HEK293 (cell line): ENCODE data around the gene OLFM1.

Experiments
- CTCF ChIA-PET: fragments of 350-600 bp; formaldehyde crosslinking; extraction: SDS; loops from one replicate; lab custom pipeline; 2021; ENCODE audit warnings: antibody characterized with exemption; lab: Yijun Ruan, JAX
- POLR2A ChIA-PET: fragments of 300-600 bp; formaldehyde crosslinking; extraction: SDS; loops from one replicate; lab custom pipeline; 2020; ENCODE audit warnings: antibody characterized with exemption, inconsistent platforms; lab: Yijun Ruan, JAX
- H3K27ac ChIP-seq: fragments of 200-500 bp; sonication (Bioruptor generic); 2 replicates; pipeline ENCODE4 v1.5.1; 2014; ENCODE audit warnings: low read depth, low read length, control low read depth, inconsistent platforms; ENCODE audit errors: extremely low read depth
- H3K36me3 ChIP-seq, 2 experiments: fragments of 200-500 bp in 1 of 2; sonication (Bioruptor generic) in 1 of 2; 1 replicate in 1 of 2; 2 replicates in 1 of 2; pipeline ENCODE4 v1.5.1; 2014 to 2017; ENCODE audit warnings: inconsistent platforms in 2 of 2, low read length in 2 of 2; ENCODE audit not compliant: control insufficient read depth in 2 of 2, insufficient read depth in 1 of 2
- H3K4me1 ChIP-seq: fragments of 200-500 bp; sonication (Bioruptor generic); 2 replicates; pipeline ENCODE4 v1.5.1; 2014; ENCODE audit warnings: mild to moderate bottlenecking, low read length, inconsistent platforms; ENCODE audit not compliant: control insufficient read depth, insufficient read depth
- H3K4me3 ChIP-seq: 2 replicates; pipeline ENCODE4 v1.5.1; 2011; ENCODE audit warnings: low read depth, mild to moderate bottlenecking, control low read depth, low read length, moderate library complexity
- H3K9me3 ChIP-seq: fragments of 200-500 bp; sonication (Bioruptor generic); 2 replicates; pipeline ENCODE4 v1.5.1; 2014; ENCODE audit warnings: low read depth, low read length, inconsistent platforms; ENCODE audit not compliant: control insufficient read depth, insufficient read depth
- BCL11B ChIP-seq: fragments of 450-650 bp; formaldehyde crosslinking; IDR thresholded peaks from 2 replicates; pipeline ENCODE4 v1.5.1; 2016; ENCODE audit warnings: low read depth, missing biosample characterization, missing genetic modification characterization
- CTCF ChIP-seq: fragments of 450-650 bp; formaldehyde crosslinking; IDR thresholded peaks from 2 replicates; pipeline ENCODE4 v1.5.1; 2016; ENCODE audit warnings: missing biosample characterization, missing genetic modification characterization
- HOXA7 ChIP-seq: sonication (generic); formaldehyde crosslinking; IDR thresholded peaks from 2 replicates; pipeline ENCODE4 v1.8.1; 2022; ENCODE audit warnings: missing genetic modification reagents, borderline replicate concordance
- KLF8 ChIP-seq: fragments of 450-650 bp; formaldehyde crosslinking; IDR thresholded peaks from 2 replicates; pipeline ENCODE4 v1.5.1; 2016; ENCODE audit warnings: missing biosample characterization, missing genetic modification characterization
- OVOL3 ChIP-seq: fragments of 450-650 bp; formaldehyde crosslinking; IDR thresholded peaks from 2 replicates; pipeline ENCODE4 v1.5.1; 2016; ENCODE audit warnings: missing biosample characterization, missing genetic modification characterization
- PRDM1 ChIP-seq: fragments of 450-650 bp; formaldehyde crosslinking; IDR thresholded peaks from 2 replicates; pipeline ENCODE4; 2016; ENCODE audit warnings: missing biosample characterization, missing genetic modification characterization
- PRDM10 ChIP-seq: fragments of 450-650 bp; formaldehyde crosslinking; IDR thresholded peaks from 2 replicates; pipeline ENCODE4 v1.5.1; 2016; ENCODE audit warnings: missing biosample characterization, missing genetic modification characterization
- SETDB1 ChIP-seq: IDR thresholded peaks from one replicate; pipeline ENCODE4 v1.6.1; 2017; ENCODE audit warnings: mild to moderate bottlenecking, low read length, moderate library complexity, mixed read lengths; ENCODE audit not compliant: insufficient read length
- ZBTB17 ChIP-seq: fragments of 450-650 bp; formaldehyde crosslinking; IDR thresholded peaks from 2 replicates; pipeline ENCODE4 v1.5.1; 2016; ENCODE audit warnings: missing biosample characterization, missing genetic modification characterization
- ZBTB48 ChIP-seq: fragments of 450-650 bp; formaldehyde crosslinking; IDR thresholded peaks from 2 replicates; pipeline ENCODE4 v1.5.1; 2016; ENCODE audit warnings: missing biosample characterization, missing genetic modification characterization
- ZNF146 ChIP-seq: fragments of 450-650 bp; formaldehyde crosslinking; IDR thresholded peaks from 2 replicates; pipeline ENCODE4 v1.5.1; 2016; ENCODE audit warnings: missing biosample characterization, missing genetic modification characterization
- ZNF2 ChIP-seq: fragments of 450-650 bp; formaldehyde crosslinking; IDR thresholded peaks from 2 replicates; pipeline ENCODE4 v1.5.1; 2016; ENCODE audit warnings: missing biosample characterization, missing genetic modification characterization
- ZNF354C ChIP-seq: fragments of 450-650 bp; formaldehyde crosslinking; IDR thresholded peaks from 2 replicates; pipeline ENCODE4 v1.5.1; 2016; ENCODE audit warnings: missing biosample characterization, missing genetic modification characterization, low read depth, borderline replicate concordance
- ZNF416 ChIP-seq: fragments of 450-650 bp; formaldehyde crosslinking; IDR thresholded peaks from 2 replicates; pipeline ENCODE4 v1.5.1; 2016; ENCODE audit warnings: missing biosample characterization, missing genetic modification characterization
- ZNF530 ChIP-seq: fragments of 450-650 bp; formaldehyde crosslinking; IDR thresholded peaks from 2 replicates; pipeline ENCODE4 v1.5.1; 2016; ENCODE audit warnings: low read depth, missing biosample characterization, missing genetic modification characterization
- ZNF624 ChIP-seq: fragments of 450-650 bp; formaldehyde crosslinking; IDR thresholded peaks from 2 replicates; pipeline ENCODE4 v1.5.1; 2017; ENCODE audit warnings: missing biosample characterization, missing genetic modification characterization
- ZNF658 ChIP-seq: fragments of 450-650 bp; formaldehyde crosslinking; IDR thresholded peaks from 2 replicates; pipeline ENCODE4; 2016; ENCODE audit warnings: missing biosample characterization, missing genetic modification characterization
- ZNF664 ChIP-seq: fragments of 450-650 bp; formaldehyde crosslinking; IDR thresholded peaks from 2 replicates; pipeline ENCODE4 v1.5.1; 2016; ENCODE audit warnings: missing biosample characterization, missing genetic modification characterization
- ZNF701 ChIP-seq: fragments of 450-650 bp; formaldehyde crosslinking; IDR thresholded peaks from 2 replicates; pipeline ENCODE4 v1.5.1; 2016; ENCODE audit warnings: missing biosample characterization, missing genetic modification characterization
- ZSCAN23 ChIP-seq: fragments of 450-650 bp; formaldehyde crosslinking; IDR thresholded peaks from 2 replicates; pipeline ENCODE4 v1.5.1; 2016; ENCODE audit warnings: missing biosample characterization, missing genetic modification characterization
- ZSCAN30 ChIP-seq: fragments of 450-650 bp; IDR thresholded peaks from 2 replicates; pipeline ENCODE4 v1.5.1; 2018; ENCODE audit warnings: missing biosample characterization, mild to moderate bottlenecking, missing genetic modification characterization, moderate library complexity
- TF ChIP-seq, protein P1 (sequence below): fragments of 450-650 bp; formaldehyde crosslinking; IDR thresholded peaks from 2 replicates; pipeline ENCODE4 v1.5.1; 2016; ENCODE audit warnings: missing biosample characterization, missing genetic modification characterization, low read depth
- TF ChIP-seq, protein P2 (sequence below): fragments of 450-650 bp; formaldehyde crosslinking; IDR thresholded peaks from 2 replicates; pipeline ENCODE4 v1.5.1; 2016; ENCODE audit warnings: missing biosample characterization, missing genetic modification characterization

The OLFM1 gene

DNA sequence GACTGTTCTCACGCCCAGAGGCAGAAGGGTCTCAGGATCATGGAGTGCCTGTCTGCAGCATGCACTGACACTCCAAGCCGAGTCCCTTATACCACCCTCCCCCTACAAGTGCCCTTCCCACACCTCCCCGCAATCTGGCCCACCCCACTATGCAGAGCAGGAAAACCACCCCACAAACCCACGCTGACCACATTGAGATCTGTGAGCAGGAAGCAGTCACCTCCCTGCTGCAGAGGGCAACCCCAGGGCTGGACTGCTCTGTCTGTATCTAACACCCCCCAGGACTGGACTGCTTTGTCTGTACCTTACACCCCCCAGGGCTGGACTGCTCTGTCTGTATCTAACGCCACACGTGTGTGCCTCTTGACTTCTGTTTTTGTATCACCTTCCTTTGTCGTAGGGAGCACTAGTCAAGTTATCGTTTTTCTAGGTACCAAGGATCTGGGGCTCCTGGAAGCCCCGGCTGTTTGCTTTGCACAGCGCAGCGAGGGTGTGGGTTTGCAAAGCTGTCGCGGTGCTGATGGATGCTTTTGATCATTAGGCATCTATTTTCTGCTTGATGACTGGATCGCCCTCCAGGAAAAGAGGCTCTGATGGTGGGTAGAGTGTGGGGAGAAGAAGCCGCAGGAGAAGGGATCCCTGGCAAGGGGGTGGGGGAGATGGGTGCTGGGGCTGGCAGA lies 21.5 kb downstream of the OLFM1 start:
- H3K9me3 ChIP-seq, result no peaks in the 10 kb centered on the region
- no peak overlapping the region for H3K4me3 ChIP-seq
- H3K4me1 ChIP-seq, result no peaks in the 10 kb centered on the region
- no peaks in the 10 kb centered on the region for H3K36me3 ChIP-seq
- TF ChIP-seq ZNF701 (tag by site-specific recombination) (no peak), ZNF530 (no peak), HOXA7 (CRISPR knock-in tag) (no peak), ZBTB48 (tag by site-specific recombination) (no peak), ZSCAN30 (tag by site-specific recombination) (no peak), ZNF664 (tag by site-specific recombination) (no peak), ZNF2 (no peak), ZNF658 (tag by site-specific recombination) (no peak), ZNF146 (tag by site-specific recombination) (no peak), PRDM1 (no peak)
- TF ChIP-seq, protein P1, sequence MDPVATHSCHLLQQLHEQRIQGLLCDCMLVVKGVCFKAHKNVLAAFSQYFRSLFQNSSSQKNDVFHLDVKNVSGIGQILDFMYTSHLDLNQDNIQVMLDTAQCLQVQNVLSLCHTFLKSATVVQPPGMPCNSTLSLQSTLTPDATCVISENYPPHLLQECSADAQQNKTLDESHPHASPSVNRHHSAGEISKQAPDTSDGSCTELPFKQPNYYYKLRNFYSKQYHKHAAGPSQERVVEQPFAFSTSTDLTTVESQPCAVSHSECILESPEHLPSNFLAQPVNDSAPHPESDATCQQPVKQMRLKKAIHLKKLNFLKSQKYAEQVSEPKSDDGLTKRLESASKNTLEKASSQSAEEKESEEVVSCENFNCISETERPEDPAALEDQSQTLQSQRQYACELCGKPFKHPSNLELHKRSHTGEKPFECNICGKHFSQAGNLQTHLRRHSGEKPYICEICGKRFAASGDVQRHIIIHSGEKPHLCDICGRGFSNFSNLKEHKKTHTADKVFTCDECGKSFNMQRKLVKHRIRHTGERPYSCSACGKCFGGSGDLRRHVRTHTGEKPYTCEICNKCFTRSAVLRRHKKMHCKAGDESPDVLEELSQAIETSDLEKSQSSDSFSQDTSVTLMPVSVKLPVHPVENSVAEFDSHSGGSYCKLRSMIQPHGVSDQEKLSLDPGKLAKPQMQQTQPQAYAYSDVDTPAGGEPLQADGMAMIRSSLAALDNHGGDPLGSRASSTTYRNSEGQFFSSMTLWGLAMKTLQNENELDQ, result no peak
- POLR2A ChIA-PET, result no interaction called here
- CTCF ChIA-PET, result no interaction called here
- H3K27ac ChIP-seq, result no peak overlapping the region

DNA sequence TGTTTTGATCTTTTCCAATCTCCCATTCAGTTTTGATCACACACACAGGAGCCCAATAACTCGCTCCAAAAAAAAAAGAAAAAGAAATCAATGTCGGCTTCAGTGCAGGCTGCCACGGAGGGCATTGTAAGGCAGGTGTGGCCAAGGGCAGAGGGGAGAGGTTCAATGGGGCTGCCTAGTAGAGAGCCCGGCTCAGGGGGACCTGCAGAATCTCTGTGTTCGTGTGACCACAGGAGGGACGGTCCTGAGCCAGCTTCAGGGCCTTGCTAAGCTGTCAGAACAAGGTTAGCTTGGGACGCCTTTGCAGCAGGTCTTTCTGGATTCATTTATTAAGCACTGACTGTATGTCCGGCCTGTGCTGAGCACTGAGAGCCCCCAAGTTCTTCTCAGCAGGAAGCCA lies 22.2 kb downstream of the OLFM1 start:
- Histone ChIP-seq H3K36me3 (no peaks in the 10 kb centered on the region), H3K27ac (no peak overlapping the region)
- POLR2A ChIA-PET, result no interaction called here
- TF ChIP-seq ZSCAN23 (tag by site-specific recombination) (no peak), BCL11B (tag by site-specific recombination) (no peak), SETDB1 (no peak), ZNF354C (tag by site-specific recombination) (no peak), ZBTB17 (tag by site-specific recombination) (no peak), ZNF2 (no peak), ZNF624 (tag by site-specific recombination) (no peak), CTCF (tag by site-specific recombination) (no peak), OVOL3 (tag by site-specific recombination) (no peak)
- TF ChIP-seq, all 188 proteins: peak for 0
- H3K4me3 ChIP-seq, result no peak overlapping the region
- no peaks in the 10 kb centered on the region for H3K9me3 ChIP-seq
- no peaks in the 10 kb centered on the region for H3K4me1 ChIP-seq
- CTCF ChIA-PET, result no interaction called here

DNA sequence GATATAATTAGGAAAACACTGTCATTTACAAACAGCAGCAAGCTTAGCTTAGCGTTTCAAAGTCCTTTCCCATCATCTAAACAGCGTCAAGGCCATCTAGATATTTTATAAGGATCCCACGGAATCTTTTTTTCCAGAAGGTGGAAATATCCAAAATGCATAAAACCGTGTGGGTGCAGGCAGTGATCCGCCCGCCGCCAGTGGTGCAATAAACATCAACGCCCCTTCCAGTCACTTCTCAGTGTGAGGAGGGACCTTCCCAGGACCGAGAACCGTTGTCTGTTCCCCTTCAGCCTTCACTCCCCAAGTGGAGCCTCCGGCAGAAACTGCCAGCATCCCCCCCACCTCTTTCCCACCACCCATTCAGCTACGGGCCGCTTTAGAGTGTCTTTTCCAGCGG lies 22.9 kb downstream of the OLFM1 start:
- H3K4me3 ChIP-seq, result no peak overlapping the region
- no peaks in the 10 kb centered on the region for H3K9me3 ChIP-seq
- H3K27ac ChIP-seq, result no peak overlapping the region
- H3K36me3 ChIP-seq, result no peaks in the 10 kb centered on the region
- CTCF ChIA-PET, result interaction anchor here (1.1 kb wide), 1 partner anchor 390 kb away, joined by 3 read pairs; the partner anchor contains the start of gene MRPS2
- POLR2A ChIA-PET, result no interaction called here
- no peaks in the 10 kb centered on the region for H3K4me1 ChIP-seq
- TF ChIP-seq PRDM10 (no peak), KLF8 (tag by site-specific recombination) (no peak), ZNF416 (no peak)
- TF ChIP-seq, protein P2, sequence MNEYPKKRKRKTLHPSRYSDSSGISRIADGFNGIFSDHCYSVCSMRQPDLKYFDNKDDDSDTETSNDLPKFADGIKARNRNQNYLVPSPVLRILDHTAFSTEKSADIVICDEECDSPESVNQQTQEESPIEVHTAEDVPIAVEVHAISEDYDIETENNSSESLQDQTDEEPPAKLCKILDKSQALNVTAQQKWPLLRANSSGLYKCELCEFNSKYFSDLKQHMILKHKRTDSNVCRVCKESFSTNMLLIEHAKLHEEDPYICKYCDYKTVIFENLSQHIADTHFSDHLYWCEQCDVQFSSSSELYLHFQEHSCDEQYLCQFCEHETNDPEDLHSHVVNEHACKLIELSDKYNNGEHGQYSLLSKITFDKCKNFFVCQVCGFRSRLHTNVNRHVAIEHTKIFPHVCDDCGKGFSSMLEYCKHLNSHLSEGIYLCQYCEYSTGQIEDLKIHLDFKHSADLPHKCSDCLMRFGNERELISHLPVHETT (tag by site-specific recombination), result no peak
